OCI-LY7 (cell line): ENCODE results near the gene WNT2B.

Experiments
- CTCF ChIP-seq: fragments of 200-600 bp; sonication (generic); conservative IDR thresholded peaks from 2 replicates; pipeline ENCODE4 v1.5.1; 2014; ENCODE audit warnings: mild to moderate bottlenecking, antibody characterized with exemption, low read length, moderate library complexity, mixed read lengths
- EZH2phosphoT487 ChIP-seq: fragments of 200-600 bp; sonication (generic); IDR thresholded peaks from 2 replicates; pipeline ENCODE4 v1.6.1; 2018; ENCODE audit warnings: low read depth, borderline replicate concordance, mild to moderate bottlenecking, mixed run types, antibody characterized with exemption, low read length, moderate library complexity, mixed read lengths

DNA sequence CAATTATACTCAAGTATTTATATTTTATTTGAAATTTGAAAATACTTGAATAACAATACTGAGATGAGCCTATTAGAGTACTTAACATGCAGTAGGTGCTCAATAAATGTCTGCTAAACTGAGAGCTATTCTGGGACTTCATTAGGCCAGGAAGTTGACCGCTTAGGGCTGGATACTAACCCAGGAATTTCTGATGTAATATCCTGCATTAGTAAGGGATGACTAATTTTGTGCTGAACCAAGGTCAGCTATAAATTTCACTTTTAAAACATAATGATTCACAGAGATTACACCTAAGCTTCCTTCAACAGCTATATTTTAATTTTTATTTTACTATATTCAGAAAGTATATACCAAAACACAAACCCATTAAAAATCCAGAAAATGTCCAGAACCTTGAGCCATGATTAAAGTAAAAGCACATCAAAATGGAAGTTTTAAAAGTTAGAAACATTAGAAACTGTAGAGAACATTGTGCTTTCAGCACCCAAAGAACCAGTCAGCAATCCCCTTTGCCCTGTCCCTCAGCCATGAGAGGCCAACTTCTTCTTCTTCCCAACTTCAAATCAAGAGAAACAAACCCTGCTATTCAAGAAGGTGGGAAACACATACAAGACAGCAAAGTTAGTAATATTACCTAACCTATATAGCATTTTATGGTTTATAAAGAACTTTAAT lies 35.4 kb downstream of the WNT2B start:
- TF ChIP-seq CTCF, result no peak
- TF ChIP-seq EZH2phosphoT487, result no peak
